B cell (primary cell): ENCODE measurements around the gene EPRS1.
"Not testable (repeated sequence)": the region's sequence is repeated elsewhere in the genome, so short reads cannot be mapped to it uniquely, and the experiment has no call there.

Experiments used
- EZH2 ChIP-seq: IDR thresholded peaks from 2 replicates; pipeline ENCODE4 v1.6.1; 2012; ENCODE audit warnings: borderline replicate concordance, low read depth, mild to moderate bottlenecking, moderate library complexity, low read length; ENCODE audit not compliant: insufficient read depth, poor library complexity, severe bottlenecking
- TF ChIP-seq, protein P1 (sequence below): fragments of 200-600 bp; IDR thresholded peaks from one replicate; pipeline ENCODE4 v1.8.0; 2022; ENCODE audit warnings: antibody characterized with exemption, mild to moderate bottlenecking

- TF ChIP-seq, protein P1, sequence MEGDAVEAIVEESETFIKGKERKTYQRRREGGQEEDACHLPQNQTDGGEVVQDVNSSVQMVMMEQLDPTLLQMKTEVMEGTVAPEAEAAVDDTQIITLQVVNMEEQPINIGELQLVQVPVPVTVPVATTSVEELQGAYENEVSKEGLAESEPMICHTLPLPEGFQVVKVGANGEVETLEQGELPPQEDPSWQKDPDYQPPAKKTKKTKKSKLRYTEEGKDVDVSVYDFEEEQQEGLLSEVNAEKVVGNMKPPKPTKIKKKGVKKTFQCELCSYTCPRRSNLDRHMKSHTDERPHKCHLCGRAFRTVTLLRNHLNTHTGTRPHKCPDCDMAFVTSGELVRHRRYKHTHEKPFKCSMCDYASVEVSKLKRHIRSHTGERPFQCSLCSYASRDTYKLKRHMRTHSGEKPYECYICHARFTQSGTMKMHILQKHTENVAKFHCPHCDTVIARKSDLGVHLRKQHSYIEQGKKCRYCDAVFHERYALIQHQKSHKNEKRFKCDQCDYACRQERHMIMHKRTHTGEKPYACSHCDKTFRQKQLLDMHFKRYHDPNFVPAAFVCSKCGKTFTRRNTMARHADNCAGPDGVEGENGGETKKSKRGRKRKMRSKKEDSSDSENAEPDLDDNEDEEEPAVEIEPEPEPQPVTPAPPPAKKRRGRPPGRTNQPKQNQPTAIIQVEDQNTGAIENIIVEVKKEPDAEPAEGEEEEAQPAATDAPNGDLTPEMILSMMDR, result not testable (repeated sequence)
- not testable (repeated sequence) for TF ChIP-seq EZH2
Measured at GRCh38 chr1:220037810-220038209, 8.5 kb downstream of the EPRS1 start.
